ENCODE measurements around the gene GATAD2B. TPM values are rescaled to one million over a fixed set of nuclear protein-coding genes. Genes with fewer than 3 reads are reported as not detected.

GATAD2B gene
- total and polyA plus RNA-seq, 2 of the 4 experiments (the other 2 are of a cell fraction) = 3.8 to 6.2 TPM

- no peak overlapping the region for H3K9ac ChIP-seq (ENCODE audit: low read depth, low read length)
- TF ChIP-seq RAD21 (IDR thresholded peaks at IDR 0.05; ENCODE audit: low read length) (no peak), CEBPB (IDR thresholded peaks at IDR 0.05; ENCODE audit: low read depth, low read length) (no peak), CHD1 (IDR thresholded peaks at IDR 0.05; ENCODE audit: low read depth, low read length) (no peak), RFX5 (IDR thresholded peaks at IDR 0.05; ENCODE audit: low read depth, low read length) (no peak), ELK1 (IDR thresholded peaks at IDR 0.05; ENCODE audit: borderline replicate concordance, low read depth, low read length) (no peak), POLR2A (IDR thresholded peaks at IDR 0.05; ENCODE audit: low read depth, low read length) (no peak), BHLHE40 (IDR thresholded peaks at IDR 0.05; ENCODE audit: low read depth, low read length) (no peak), RCOR1 (IDR thresholded peaks at IDR 0.05; ENCODE audit: insufficient replicate concordance, low read length) (no peak), CTCF (conservative IDR thresholded peaks at IDR 0.05; ENCODE audit: low read depth, low read length) (no peak), NFE2L2 (IDR thresholded peaks at IDR 0.05; ENCODE audit: low read depth, low read length) (no peak), USF2 (IDR thresholded peaks at IDR 0.05; ENCODE audit: low read depth, low read length) (no peak), MAFK (IDR thresholded peaks at IDR 0.05; ENCODE audit: low read depth, low read length) (no peak), FOS (IDR thresholded peaks at IDR 0.05; ENCODE audit: low read depth, low read length) (no peak), SMC3 (IDR thresholded peaks at IDR 0.05; ENCODE audit: low read depth, low read length) (no peak)
Observed at GRCh38 chr1:153800516-153800915, 122.3 kb downstream of the GATAD2B start.

More at GRCh38 chr1:153800516-153800915, 122.3 kb downstream of the GATAD2B start:
- Histone ChIP-seq H3K36me3 (ENCODE audit: control insufficient read depth, insufficient read depth, low read length) (peaks cover 6% of the 10 kb centered on the region), H2BK15ac (ENCODE audit: low read depth, low read length) (no peak overlapping the region), H2BK120ac (ENCODE audit: low read depth, low read length) (no peak overlapping the region), H3K18ac (ENCODE audit: low read depth, low read length) (no peak overlapping the region), H3K27me3 (ENCODE audit: control insufficient read depth, insufficient read depth, low read length) (no peaks in the 10 kb centered on the region), H4K91ac (ENCODE audit: insufficient read depth, low read depth, low read length) (no peak overlapping the region), H3K9me1 (ENCODE audit: insufficient read depth, low read length) (0 out of 2 replicates have a peak, but pooled peaks cover 6% of the 10 kb centered on the region), H4K5ac (ENCODE audit: low read depth, low read length) (no peak overlapping the region), H2BK20ac (ENCODE audit: low read depth, low read length) (no peak overlapping the region), H3K9me3 (ENCODE audit: control insufficient read depth, insufficient read depth, low read length) (no peaks in the 10 kb centered on the region), H2BK5ac (ENCODE audit: low read depth, low read length, poor library complexity, severe bottlenecking) (no peak overlapping the region), H3K4me1 (ENCODE audit: control insufficient read depth, insufficient read depth, low read length) (no peaks in the 10 kb centered on the region), H4K20me1 (ENCODE audit: insufficient read depth, low read length) (no peaks in the 10 kb centered on the region), H3K79me1 (ENCODE audit: low read depth in 1 of 2, low read length in 2 of 2) (0 out of 4 replicates have a peak, but pooled peaks cover 2 to 4% of the 10 kb centered on the region in 2 experiments), H2AK5ac (ENCODE audit: low read depth, low read length) (no peak overlapping the region), H4K8ac (ENCODE audit: low read depth in 2 of 2, low read length in 2 of 2) (no peak overlapping the region), H2AK9ac (replicated peaks; ENCODE audit: low read depth, low read length, poor library complexity) (no peak overlapping the region), H3K4me2 (ENCODE audit: low read depth, low read length) (no peak overlapping the region), H3K4me3 (ENCODE audit: insufficient read depth, low read depth, low read length) (no peak overlapping the region), H3K23ac (ENCODE audit: low read depth, low read length) (no peak overlapping the region), H3K14ac (replicated peaks; ENCODE audit: low read depth, low read length) (no peak overlapping the region), H3K27ac (ENCODE audit: insufficient read depth, low read length) (no peak overlapping the region), H3K56ac (ENCODE audit: extremely low read depth, insufficient read depth, low read length) (no peak overlapping the region), H3K4ac (ENCODE audit: low read depth, low read length) (no peak overlapping the region), H2AFZ (replicated peaks; ENCODE audit: low read length, poor library complexity) (no peak overlapping the region)
- WGBS, 2 experiments (ENCODE audit: extremely low coverage in 2 of 2, insufficient read length in 1 of 2) = 100% methylated on average over 1 of the region's 7 CpGs; no CpG with 5 or more reads in 1 of the 2 experiments
- intact Hi-C loops (cut with micrococcal nuclease) = no loop called here
- dilution Hi-C loops (cut with HindIII; ENCODE audit: low sequenced_read_pairs, unreplicated experiment) = loop anchor here (25.0 kb wide), 1 partner anchor 112 kb away; the partner anchor contains the start of gene GATAD2B
- ChIA-PET POLR2A (ENCODE audit: unreplicated experiment) (no interaction called here), CTCF (no interaction called here)
- DNase-seq (no peak), ATAC-seq (ENCODE audit: low read depth) (no peak)
- in situ Hi-C loops (cut with MboI; ENCODE audit: low sequenced_read_pairs) = no loop called here
- BruUV-seq (replicated peaks) = no TSS peak
